Measurements from ENCODE around the gene DRC1. TPM values are rescaled to one million over a fixed set of nuclear protein-coding genes. Genes with fewer than 3 reads are reported as not detected.

Gene DRC1
- polyA plus RNA-seq, 1 of the 3 experiments (the other 2 are of a cell fraction) = 0.18 TPM

DNA sequence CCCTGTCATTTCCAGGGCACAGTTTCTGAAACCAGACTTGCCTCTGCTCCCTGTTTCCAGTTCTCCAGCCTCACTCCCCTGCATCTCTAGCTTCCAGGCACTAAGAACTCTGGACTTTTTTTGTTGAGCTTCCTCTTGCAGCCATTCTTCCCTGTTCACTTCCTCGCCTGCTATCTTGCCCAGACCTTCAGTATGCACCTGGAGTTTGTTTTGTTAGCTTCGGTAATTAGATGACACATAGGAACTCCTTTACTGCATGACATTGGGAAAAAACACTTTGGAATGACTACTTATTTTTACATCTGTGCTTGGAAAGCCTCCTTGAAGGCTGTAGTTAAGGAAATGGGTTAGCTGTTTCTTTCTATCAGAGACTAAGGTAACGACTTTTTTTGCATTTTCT is 41.0 kb downstream of the DRC1 start:
- no peak overlapping the region for H3K4me2 ChIP-seq
- ChIA-PET POLR2A (no interaction called here), CTCF (interaction anchor here (0.9 to 2.7 kb wide), 6 partner anchors 12 to 119 kb away, joined by 3 to 7 read pairs (median 3); no protein-coding TSS in a partner anchor)
- no peaks in the 10 kb centered on the region for H3K79me2 ChIP-seq (ENCODE audit: insufficient read depth)
- H3K4me3 ChIP-seq (ENCODE audit: low read depth in 2 of 2, low read length in 1 of 2) = no peak overlapping the region
- H4K20me1 ChIP-seq (ENCODE audit: insufficient read depth) = no peaks in the 10 kb centered on the region
- no peak overlapping the region for H3K27ac ChIP-seq (ENCODE audit: low read depth in 2 of 2, low read length in 1 of 2)
- H2AFZ ChIP-seq (ENCODE audit: low read depth) = no peak overlapping the region
- no peaks in the 10 kb centered on the region for H3K27me3 ChIP-seq (ENCODE audit: insufficient read depth)
- no peaks in the 10 kb centered on the region for H3F3A ChIP-seq (replicated peaks; ENCODE audit: insufficient read depth)
- WGBS (ENCODE audit: low lambda C conversion rate) = 49% methylated on average over 3 of the region's 3 CpGs
- peaks cover 0 to 3% of the 10 kb centered on the region in 2 experiments; a peak in 1 of 4 replicates for H3K4me1 ChIP-seq (ENCODE audit: control insufficient read depth in 1 of 2, insufficient read depth in 2 of 2, low read depth in 1 of 2, low read length in 1 of 2)
- no peaks in the 10 kb centered on the region for H3K9me3 ChIP-seq
- DNase-seq = no peak
- H3K9ac ChIP-seq = no peak overlapping the region
- no peaks in the 10 kb centered on the region for H3K9me2 ChIP-seq
- TF ChIP-seq FOSL2 (IDR thresholded peaks at IDR 0.05; ENCODE audit: borderline replicate concordance, low read depth) = no peak
- TF ChIP-seq TCF12 (IDR thresholded peaks at IDR 0.05) = no peak
- TF ChIP-seq, protein P1, sequence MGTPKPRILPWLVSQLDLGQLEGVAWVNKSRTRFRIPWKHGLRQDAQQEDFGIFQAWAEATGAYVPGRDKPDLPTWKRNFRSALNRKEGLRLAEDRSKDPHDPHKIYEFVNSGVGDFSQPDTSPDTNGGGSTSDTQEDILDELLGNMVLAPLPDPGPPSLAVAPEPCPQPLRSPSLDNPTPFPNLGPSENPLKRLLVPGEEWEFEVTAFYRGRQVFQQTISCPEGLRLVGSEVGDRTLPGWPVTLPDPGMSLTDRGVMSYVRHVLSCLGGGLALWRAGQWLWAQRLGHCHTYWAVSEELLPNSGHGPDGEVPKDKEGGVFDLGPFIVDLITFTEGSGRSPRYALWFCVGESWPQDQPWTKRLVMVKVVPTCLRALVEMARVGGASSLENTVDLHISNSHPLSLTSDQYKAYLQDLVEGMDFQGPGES (IDR thresholded peaks at IDR 0.05; ENCODE audit: low read depth, low read length) = no peak
- TF ChIP-seq, protein P2, sequence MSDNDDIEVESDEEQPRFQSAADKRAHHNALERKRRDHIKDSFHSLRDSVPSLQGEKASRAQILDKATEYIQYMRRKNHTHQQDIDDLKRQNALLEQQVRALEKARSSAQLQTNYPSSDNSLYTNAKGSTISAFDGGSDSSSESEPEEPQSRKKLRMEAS (IDR thresholded peaks at IDR 0.05; ENCODE audit: low read depth) = no peak
- TF ChIP-seq SIN3A (IDR thresholded peaks at IDR 0.05; ENCODE audit: borderline replicate concordance, low read depth, low read length) = no peak
- TF ChIP-seq, protein P3, sequence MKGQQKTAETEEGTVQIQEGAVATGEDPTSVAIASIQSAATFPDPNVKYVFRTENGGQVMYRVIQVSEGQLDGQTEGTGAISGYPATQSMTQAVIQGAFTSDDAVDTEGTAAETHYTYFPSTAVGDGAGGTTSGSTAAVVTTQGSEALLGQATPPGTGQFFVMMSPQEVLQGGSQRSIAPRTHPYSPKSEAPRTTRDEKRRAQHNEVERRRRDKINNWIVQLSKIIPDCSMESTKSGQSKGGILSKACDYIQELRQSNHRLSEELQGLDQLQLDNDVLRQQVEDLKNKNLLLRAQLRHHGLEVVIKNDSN (IDR thresholded peaks at IDR 0.05; ENCODE audit: borderline replicate concordance, low read depth) = no peak
- TF ChIP-seq, protein P4, sequence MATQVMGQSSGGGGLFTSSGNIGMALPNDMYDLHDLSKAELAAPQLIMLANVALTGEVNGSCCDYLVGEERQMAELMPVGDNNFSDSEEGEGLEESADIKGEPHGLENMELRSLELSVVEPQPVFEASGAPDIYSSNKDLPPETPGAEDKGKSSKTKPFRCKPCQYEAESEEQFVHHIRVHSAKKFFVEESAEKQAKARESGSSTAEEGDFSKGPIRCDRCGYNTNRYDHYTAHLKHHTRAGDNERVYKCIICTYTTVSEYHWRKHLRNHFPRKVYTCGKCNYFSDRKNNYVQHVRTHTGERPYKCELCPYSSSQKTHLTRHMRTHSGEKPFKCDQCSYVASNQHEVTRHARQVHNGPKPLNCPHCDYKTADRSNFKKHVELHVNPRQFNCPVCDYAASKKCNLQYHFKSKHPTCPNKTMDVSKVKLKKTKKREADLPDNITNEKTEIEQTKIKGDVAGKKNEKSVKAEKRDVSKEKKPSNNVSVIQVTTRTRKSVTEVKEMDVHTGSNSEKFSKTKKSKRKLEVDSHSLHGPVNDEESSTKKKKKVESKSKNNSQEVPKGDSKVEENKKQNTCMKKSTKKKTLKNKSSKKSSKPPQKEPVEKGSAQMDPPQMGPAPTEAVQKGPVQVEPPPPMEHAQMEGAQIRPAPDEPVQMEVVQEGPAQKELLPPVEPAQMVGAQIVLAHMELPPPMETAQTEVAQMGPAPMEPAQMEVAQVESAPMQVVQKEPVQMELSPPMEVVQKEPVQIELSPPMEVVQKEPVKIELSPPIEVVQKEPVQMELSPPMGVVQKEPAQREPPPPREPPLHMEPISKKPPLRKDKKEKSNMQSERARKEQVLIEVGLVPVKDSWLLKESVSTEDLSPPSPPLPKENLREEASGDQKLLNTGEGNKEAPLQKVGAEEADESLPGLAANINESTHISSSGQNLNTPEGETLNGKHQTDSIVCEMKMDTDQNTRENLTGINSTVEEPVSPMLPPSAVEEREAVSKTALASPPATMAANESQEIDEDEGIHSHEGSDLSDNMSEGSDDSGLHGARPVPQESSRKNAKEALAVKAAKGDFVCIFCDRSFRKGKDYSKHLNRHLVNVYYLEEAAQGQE (IDR thresholded peaks at IDR 0.05; ENCODE audit: low read depth, low read length) = no peak
- TF ChIP-seq TEAD4 (IDR thresholded peaks at IDR 0.05; ENCODE audit: borderline replicate concordance, insufficient read depth) = no peak
- TF ChIP-seq YY1 (IDR thresholded peaks at IDR 0.05; ENCODE audit: low read depth) = no peak
- no peak for TF ChIP-seq ELF1 (IDR thresholded peaks at IDR 0.05)
- no peak for TF ChIP-seq MEF2A (IDR thresholded peaks at IDR 0.05; ENCODE audit: borderline replicate concordance, low read depth)
- no peak for TF ChIP-seq EP300 (IDR thresholded peaks at IDR 0.05; ENCODE audit: borderline replicate concordance in 1 of 2, low read depth in 1 of 2, low read length in 1 of 2)
- TF ChIP-seq NRF1 (IDR thresholded peaks at IDR 0.05; ENCODE audit: low read depth, low read length) = no peak
- no peak for TF ChIP-seq FOXJ3 (CRISPR knock-in tag; IDR thresholded peaks at IDR 0.05)
- no peak for TF ChIP-seq NFIC (IDR thresholded peaks at IDR 0.05; ENCODE audit: borderline replicate concordance)
- no peak for TF ChIP-seq CHD2 (IDR thresholded peaks at IDR 0.05; ENCODE audit: low read length, partially characterized antibody)
- no peaks in the 10 kb centered on the region for H3K36me3 ChIP-seq (replicated peaks in 1 of 2; ENCODE audit: control insufficient read depth in 1 of 2, insufficient read depth in 2 of 2, low read length in 1 of 2)

Data from SK-N-SH (cell line).